GM12878 (cell line): ENCODE data around the gene MFSD8. TPM values are rescaled to one million over a fixed set of nuclear protein-coding genes. Genes with fewer than 3 reads are reported as not detected.

Experiments used
- ATAC-seq: fragments of 200-7000 bp; cut with Tn5 transposase; 3 replicates; pipeline ENCODE4 v1.9.1; 2020; ENCODE audit warnings: mild to moderate bottlenecking, moderate library complexity
- BruUV-seq: library from RNA; stranded (reverse); fragments of 400-500 nt; replicated peaks from 2 replicates; lab custom pipeline; 2021; lab: Mats Ljungman, UMichigan
- CTCF ChIA-PET: fragments of 300-600 bp; sonication (Branson Sonifier 250); formaldehyde crosslinking; extraction: SDS; loops from one replicate; lab custom pipeline; 2021; ENCODE audit warnings: inconsistent platforms; lab: Yijun Ruan, JAX
- POLR2A ChIA-PET: fragments of 350-600 bp; formaldehyde crosslinking; extraction: SDS; loops from one replicate; lab custom pipeline; 2021; ENCODE audit warnings: inconsistent platforms; lab: Charles Lee
- RAD21 ChIA-PET: fragments of 300-600 bp; sonication (Branson Sonifier 250); formaldehyde crosslinking; loops from one replicate; lab custom pipeline; 2023; ENCODE audit warnings: antibody characterized with exemption; ENCODE audit not compliant: unreplicated experiment; lab: Charles Lee
- SMC1A ChIA-PET: fragments of 300-600 bp; sonication (Branson Sonifier 250); formaldehyde crosslinking; loops from one replicate; lab custom pipeline; 2023; ENCODE audit not compliant: unreplicated experiment, uncharacterized antibody; lab: Charles Lee
- DNase-seq: peaks from one replicate; pipeline ENCODE4 v3.0.0-alpha.2; 2011; ENCODE audit warnings: low read depth, low spot score
- FAIRE-seq: peaks from 3 replicates; lab custom pipeline; 2011; peaks lifted over from hg19 to GRCh38; lab: Jason Lieb, UNC
- H2AFZ ChIP-seq: 2 replicates; pipeline ENCODE4 v1.6.0; 2011; ENCODE audit warnings: low read depth, low read length, control low read depth; ENCODE audit not compliant: control insufficient read depth
- H3K27ac ChIP-seq: 2 replicates; pipeline ENCODE4 v1.5.1; 2011; ENCODE audit warnings: control low read depth; ENCODE audit not compliant: control insufficient read depth, insufficient read depth
- H3K27me3 ChIP-seq, 2 experiments: replicated peaks in 1 of 2; 2 replicates each; pipeline versions ENCODE4 v1.6.0 to v1.6.1; 2011; ENCODE audit warnings: low read length in 1 of 2; ENCODE audit not compliant: control insufficient read depth in 2 of 2, insufficient read depth in 2 of 2
- H3K36me3 ChIP-seq, 2 experiments: 2 replicates each; pipeline ENCODE4 v1.5.1; 2011; ENCODE audit warnings: low read length in 1 of 2; ENCODE audit not compliant: control insufficient read depth in 2 of 2, insufficient read depth in 2 of 2
- H3K4me1 ChIP-seq: 2 replicates; pipeline ENCODE4 v1.6.1; 2011; ENCODE audit warnings: mild to moderate bottlenecking, low read length, moderate library complexity, mixed read lengths; ENCODE audit not compliant: control insufficient read depth, insufficient read depth
- H3K4me2 ChIP-seq: 2 replicates; pipeline ENCODE4 v1.6.0; 2011; ENCODE audit warnings: control low read depth; ENCODE audit not compliant: control insufficient read depth, insufficient read depth
- H3K4me3 ChIP-seq: fragments of 200-600 bp; sonication (generic); 2 replicates; pipeline ENCODE4 v1.5.1; 2016
- H3K79me2 ChIP-seq: 2 replicates; pipeline ENCODE4 v1.6.0; 2011; ENCODE audit warnings: low read length; ENCODE audit not compliant: control insufficient read depth, insufficient read depth
- H3K9ac ChIP-seq: 2 replicates; pipeline ENCODE4 v1.8.0; 2011; ENCODE audit warnings: low read length, control low read depth, mixed read lengths; ENCODE audit not compliant: control insufficient read depth, insufficient read depth
- H3K9me3 ChIP-seq: replicated peaks from 3 replicates; pipeline ENCODE4 v1.5.1; 2011; ENCODE audit warnings: mild to moderate bottlenecking, low read length; ENCODE audit not compliant: control insufficient read depth, insufficient read depth
- H4K20me1 ChIP-seq: 2 replicates; pipeline ENCODE4 v1.6.0; 2011; ENCODE audit not compliant: control insufficient read depth, insufficient read depth
- CEBPZ ChIP-seq: fragments of 150-350 bp; IDR thresholded peaks from 2 replicates; pipeline ENCODE4 v1.6.1; 2016; ENCODE audit warnings: low read depth, low read length
- CREM ChIP-seq: IDR thresholded peaks from 2 replicates; pipeline ENCODE4 v1.6.1; 2014; ENCODE audit warnings: antibody characterized with exemption, low read depth
- HCFC1 ChIP-seq: fragments of 150-350 bp; IDR thresholded peaks from 2 replicates; pipeline ENCODE4 v1.6.1; 2014; ENCODE audit warnings: low read length
- HDGF ChIP-seq: fragments of 450-650 bp; IDR thresholded peaks from 2 replicates; pipeline ENCODE4 v1.6.1; 2016; ENCODE audit warnings: antibody characterized with exemption
- RFX5 ChIP-seq: IDR thresholded peaks from 2 replicates; pipeline ENCODE4 v1.6.1; 2011; ENCODE audit warnings: low read depth, low read length, improper control_type of control experiment
- STAT1 ChIP-seq: fragments of 450-650 bp; conservative IDR thresholded peaks from 2 replicates; pipeline ENCODE4 v1.6.1; 2014; ENCODE audit warnings: antibody characterized with exemption, mild to moderate bottlenecking
- WGBS: methylation state at CpG from one replicate; pipeline ENCODE4 v1.1.6; 2016; ENCODE audit warnings: low lambda C conversion rate; ENCODE audit not compliant: insufficient replicate concordance, insufficient coverage; ENCODE audit errors: missing lambda C conversion rate; 5-methylcytosine and 5-hydroxymethylcytosine counted together
- in situ Hi-C: fragments of 300-500 bp; cut with MboI; formaldehyde crosslinking; loops from 9 replicates; pipeline ENCODE4 v1.14.3; 2018; ENCODE audit warnings: mixed read lengths
- intact Hi-C: fragments of 100-400 bp; cut with micrococcal nuclease; formaldehyde crosslinking; loops from one replicate; pipeline ENCODE4 v1.14.2; 2022; ENCODE audit not compliant: unreplicated experiment
- polyA plus RNA-seq, 11 experiments: library from polyadenylated mRNA; depleted of rRNA in 4 of 11; unstranded in 6 of 11; stranded (reverse) in 5 of 11; fragments of >200 nt; fragmentation: Nextera tagmentation in 4 of 11; fragmentation: Illumina TruSeq in 1 of 11; extraction: Ambion mirVana in 4 of 11; extraction: Trizol in 1 of 11; gene quantifications; 1 replicate in 1 of 11; 2 replicates in 10 of 11; pipeline versions ENCODE4 v1.2.1 to v1.2.3, GENCODE V29; 2011 to 2016; ENCODE audit warnings: inconsistent platforms in 2 of 11, missing spikeins in 2 of 11, low read depth in 1 of 11
- total RNA-seq, 4 experiments: library from RNA; depleted of rRNA in 3 of 4; stranded (reverse); fragments of >200 nt in 3 of 4; fragmentation: Illumina TruSeq in 1 of 4; extraction: Trizol in 1 of 4; gene quantifications; 2 replicates each; pipeline versions ENCODE4 v1.2.1 to v1.2.3, GENCODE V29; 2013 to 2021
- TF ChIP-seq, protein P1 (sequence below): fragments of 450-650 bp; formaldehyde crosslinking; IDR thresholded peaks from 2 replicates; pipeline ENCODE4 v1.4.0; 2020; ENCODE audit warnings: mild to moderate bottlenecking, moderate library complexity
- TF ChIP-seq, protein P2 (sequence below): fragments of 450-650 bp; IDR thresholded peaks from 2 replicates; pipeline ENCODE4 v1.6.1; 2016; ENCODE audit warnings: mild to moderate bottlenecking

MFSD8 gene
- total and polyA plus RNA-seq, 10 of the 15 experiments (the other 5 are each of a cell fraction or from before 2014, with no cell fraction given), result 12.7 to 29.9 (median 18.4) TPM

GRCh38 chr4:127896069-127896468 is 68.9 kb downstream of the MFSD8 start:
- Histone ChIP-seq H3K4me1 (no peaks in the 10 kb centered on the region), H4K20me1 (no peaks in the 10 kb centered on the region), H3K27ac (no peak overlapping the region), H3K27me3 (no peaks in the 10 kb centered on the region), H3K4me3 (no peak overlapping the region), H3K9me3 (no peaks in the 10 kb centered on the region; the same call in 2 of the 3 replicates), H3K4me2 (no peak overlapping the region), H3K36me3 (peaks cover 0 to 9% of the 10 kb centered on the region in 2 experiments; a peak in 2 of 4 replicates), H3K79me2 (no peaks in the 10 kb centered on the region), H3K9ac (no peak overlapping the region), H2AFZ (no peak overlapping the region)
- DNase-seq, result no peak
- BruUV-seq, result no TSS peak
- in situ Hi-C loops (no loop called here), intact Hi-C loops (no loop called here)
- SMC1A ChIA-PET, result interaction anchor here (0.9 kb wide), 1 partner anchor 67 kb away, joined by 3 read pairs; no protein-coding TSS in a partner anchor
- FAIRE-seq, result no peak
- RAD21 ChIA-PET, result no interaction called here
- WGBS, result 97% methylated on average over 1 of the region's 1 CpG
- ATAC-seq, result peak; percentile 46
- POLR2A ChIA-PET, result interaction anchor here (0.6 kb wide), 1 partner anchor 44 kb away, joined by 3 read pairs; no protein-coding TSS in a partner anchor
- no peak for TF ChIP-seq CREM
- TF ChIP-seq HCFC1, result no peak
- no peak for TF ChIP-seq CEBPZ
- TF ChIP-seq STAT1, result no peak
- TF ChIP-seq, protein P1, sequence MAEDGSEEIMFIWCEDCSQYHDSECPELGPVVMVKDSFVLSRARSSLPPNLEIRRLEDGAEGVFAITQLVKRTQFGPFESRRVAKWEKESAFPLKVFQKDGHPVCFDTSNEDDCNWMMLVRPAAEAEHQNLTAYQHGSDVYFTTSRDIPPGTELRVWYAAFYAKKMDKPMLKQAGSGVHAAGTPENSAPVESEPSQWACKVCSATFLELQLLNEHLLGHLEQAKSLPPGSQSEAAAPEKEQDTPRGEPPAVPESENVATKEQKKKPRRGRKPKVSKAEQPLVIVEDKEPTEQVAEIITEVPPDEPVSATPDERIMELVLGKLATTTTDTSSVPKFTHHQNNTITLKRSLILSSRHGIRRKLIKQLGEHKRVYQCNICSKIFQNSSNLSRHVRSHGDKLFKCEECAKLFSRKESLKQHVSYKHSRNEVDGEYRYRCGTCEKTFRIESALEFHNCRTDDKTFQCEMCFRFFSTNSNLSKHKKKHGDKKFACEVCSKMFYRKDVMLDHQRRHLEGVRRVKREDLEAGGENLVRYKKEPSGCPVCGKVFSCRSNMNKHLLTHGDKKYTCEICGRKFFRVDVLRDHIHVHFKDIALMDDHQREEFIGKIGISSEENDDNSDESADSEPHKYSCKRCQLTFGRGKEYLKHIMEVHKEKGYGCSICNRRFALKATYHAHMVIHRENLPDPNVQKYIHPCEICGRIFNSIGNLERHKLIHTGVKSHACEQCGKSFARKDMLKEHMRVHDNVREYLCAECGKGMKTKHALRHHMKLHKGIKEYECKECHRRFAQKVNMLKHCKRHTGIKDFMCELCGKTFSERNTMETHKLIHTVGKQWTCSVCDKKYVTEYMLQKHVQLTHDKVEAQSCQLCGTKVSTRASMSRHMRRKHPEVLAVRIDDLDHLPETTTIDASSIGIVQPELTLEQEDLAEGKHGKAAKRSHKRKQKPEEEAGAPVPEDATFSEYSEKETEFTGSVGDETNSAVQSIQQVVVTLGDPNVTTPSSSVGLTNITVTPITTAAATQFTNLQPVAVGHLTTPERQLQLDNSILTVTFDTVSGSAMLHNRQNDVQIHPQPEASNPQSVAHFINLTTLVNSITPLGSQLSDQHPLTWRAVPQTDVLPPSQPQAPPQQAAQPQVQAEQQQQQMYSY (CRISPR knock-in tag), result no peak
- TF ChIP-seq, protein P2, sequence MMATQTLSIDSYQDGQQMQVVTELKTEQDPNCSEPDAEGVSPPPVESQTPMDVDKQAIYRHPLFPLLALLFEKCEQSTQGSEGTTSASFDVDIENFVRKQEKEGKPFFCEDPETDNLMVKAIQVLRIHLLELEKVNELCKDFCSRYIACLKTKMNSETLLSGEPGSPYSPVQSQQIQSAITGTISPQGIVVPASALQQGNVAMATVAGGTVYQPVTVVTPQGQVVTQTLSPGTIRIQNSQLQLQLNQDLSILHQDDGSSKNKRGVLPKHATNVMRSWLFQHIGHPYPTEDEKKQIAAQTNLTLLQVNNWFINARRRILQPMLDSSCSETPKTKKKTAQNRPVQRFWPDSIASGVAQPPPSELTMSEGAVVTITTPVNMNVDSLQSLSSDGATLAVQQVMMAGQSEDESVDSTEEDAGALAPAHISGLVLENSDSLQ, result peak; percentile 37; the same call in 1 of the 2 replicates
- no peak for TF ChIP-seq HDGF
- TF ChIP-seq RFX5, result no peak
- CTCF ChIA-PET, result interaction anchor here (0.6 kb wide), 1 partner anchor 78 kb away, joined by 4 read pairs; no protein-coding TSS in a partner anchor
